Posterior vena cava (tissue), 2 donors: ENCODE data around the gene TNFSF9. TPM values are rescaled to one million over a fixed set of nuclear protein-coding genes. Genes with fewer than 3 reads are reported as not detected.
A peak's percentile ranks its signal among the peaks of the same experiment; 100 is the strongest.
"Not testable (repeated sequence)": the region's sequence is repeated elsewhere in the genome, so short reads cannot be mapped to it uniquely, and the experiment has no call there.

Experiments
- DNase-seq: peaks from one replicate; pipeline ENCODE4 v3.0.0-alpha.2; 2020; ENCODE audit warnings: low spot score
- intact Hi-C, 2 donors: fragments of 100-400 bp; cut with DNase I; formaldehyde crosslinking; loops; one replicate each; pipeline versions ENCODE4 v1.14.1 to v1.14.2; 2022 to 2023
- total RNA-seq, 2 donors: library from RNA; stranded (reverse); fragmentation: NEBNext Ultra II Directional; extraction: Animal tissue kit (Norgen Biotek cat#: 25700); gene quantifications; one replicate each; pipeline ENCODE4 v1.2.1, GENCODE V29; 2021
- donor health status: DM: yes; HTN: yes; CAD: no.
- donor health status: DM: yes; HTN: yes; CAD: no.

TNFSF9 gene
- total RNA-seq, 2 donors from 2014 or later, result 0.42 to 0.67 TPM

- DNase-seq, intact Hi-C loops: not testable (repeated sequence)
Measured at GRCh38 chr19:6562437-6562836, 31.6 kb downstream of the TNFSF9 start.

- intact Hi-C loops, result no loop called here
- DNase-seq, result no peak
Measured at GRCh38 chr19:6564393-6564792, 33.6 kb downstream of the TNFSF9 start.

DNA sequence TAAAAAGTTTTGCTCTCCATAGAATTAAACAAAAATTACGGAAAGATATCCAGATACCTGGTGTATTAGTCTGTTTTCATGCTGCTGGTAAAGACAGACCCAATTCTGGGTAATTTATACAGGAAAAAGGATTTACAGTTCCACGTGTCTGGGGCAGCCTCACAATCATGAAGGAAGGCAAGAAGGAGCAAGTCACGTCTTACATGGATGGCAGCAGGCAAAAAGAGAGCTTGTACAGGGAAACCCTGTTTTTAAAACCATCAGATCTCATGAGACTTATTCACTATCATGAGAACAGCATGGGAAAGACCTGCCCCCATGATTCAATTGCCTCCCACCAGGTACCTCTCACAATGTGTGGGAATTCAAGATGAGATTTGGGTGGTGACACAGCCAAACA, 35.9 kb downstream of the TNFSF9 start:
- DNase-seq, intact Hi-C loops: not testable (repeated sequence)

DNA sequence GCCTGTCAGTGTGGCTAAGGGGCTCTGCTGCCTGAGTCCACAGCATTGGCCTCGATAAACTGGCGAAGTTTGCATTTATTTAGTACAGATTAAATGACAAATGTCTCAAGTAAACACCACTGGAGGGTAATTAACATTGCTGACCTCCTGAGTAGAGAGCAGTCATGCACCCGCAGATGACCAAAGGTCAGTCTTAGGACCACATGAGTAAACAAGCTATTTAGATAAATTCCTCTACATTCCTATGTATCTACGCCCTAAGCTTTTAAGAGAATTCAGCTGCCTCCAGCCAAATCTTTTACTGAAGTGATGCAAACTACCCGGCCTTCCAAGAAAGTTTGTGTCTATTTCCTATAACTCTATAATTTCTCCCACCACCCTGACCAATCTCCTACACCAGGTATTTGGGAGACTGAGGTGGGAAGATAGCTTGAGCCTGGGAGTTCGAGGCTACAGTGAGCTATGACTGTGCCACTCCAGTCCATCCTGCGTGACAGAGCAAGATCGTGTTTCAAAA, 37.2 kb downstream of the TNFSF9 start:
- no peak for DNase-seq
- intact Hi-C loops, result no loop called here

DNA sequence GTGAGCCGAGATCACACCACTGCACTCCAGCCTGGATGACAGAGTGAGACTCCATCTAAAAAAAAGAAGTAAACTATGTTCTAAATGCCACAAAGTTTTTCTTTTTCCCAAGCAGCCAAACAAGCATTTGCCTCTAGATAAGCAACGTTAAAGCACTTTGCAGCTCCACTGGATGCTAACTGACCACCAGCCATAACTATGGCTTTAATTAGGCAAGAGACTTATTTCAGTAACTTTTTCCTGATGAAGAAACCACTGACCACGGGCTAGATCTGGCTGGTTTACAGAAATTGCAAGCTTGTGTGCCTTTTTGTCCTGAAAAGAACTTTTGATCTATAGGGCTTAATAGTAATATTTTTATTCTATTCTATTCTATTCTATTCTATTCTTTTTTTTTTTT, 38.0 kb downstream of the TNFSF9 start:
- intact Hi-C loops, result no loop called here

DNA sequence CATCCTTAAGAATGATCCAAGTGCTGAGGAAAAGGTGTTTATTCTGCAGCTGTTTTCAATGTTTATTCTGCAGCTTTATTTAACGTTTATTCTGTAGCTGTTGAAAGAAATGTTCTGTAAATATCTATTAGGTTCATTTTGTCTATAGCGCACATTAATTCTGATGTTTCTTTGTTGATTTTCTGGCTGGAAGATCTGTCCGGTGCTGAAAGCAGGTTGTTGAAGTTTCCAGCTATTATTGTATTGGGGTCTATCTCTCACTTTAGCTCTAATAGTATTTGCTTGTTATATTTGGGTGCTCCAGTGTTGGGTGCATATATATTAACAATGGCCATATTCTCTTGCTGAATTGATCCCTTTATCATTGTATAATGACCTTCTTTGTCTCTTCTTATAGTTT, 39.9 kb downstream of the TNFSF9 start:
- DNase-seq, result no peak
- intact Hi-C loops, result no loop called here

More for the DNA sequence above, 38.0 kb downstream of the TNFSF9 start:
- no peak for DNase-seq

DNA sequence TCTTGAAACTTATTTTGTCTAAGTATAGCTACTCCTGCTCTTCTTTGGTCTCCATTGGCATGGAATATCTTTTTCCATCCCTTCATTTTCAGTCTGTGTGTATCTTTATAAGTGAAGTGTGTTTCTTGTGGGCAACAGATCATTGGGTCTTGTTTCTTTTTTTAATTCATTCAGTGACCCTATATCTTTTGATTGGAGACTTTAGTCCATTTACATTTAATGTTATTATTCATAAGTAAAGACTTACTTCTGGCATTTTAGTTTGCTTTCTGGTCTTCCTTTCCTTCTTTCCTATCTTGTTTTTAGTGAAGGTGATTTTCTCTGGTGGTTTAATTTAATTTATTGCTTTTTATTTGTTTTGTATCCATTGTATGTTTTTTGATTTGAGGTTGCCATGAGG, 40.3 kb downstream of the TNFSF9 start:
- intact Hi-C loops, result no loop called here
- DNase-seq, result no peak

DNA sequence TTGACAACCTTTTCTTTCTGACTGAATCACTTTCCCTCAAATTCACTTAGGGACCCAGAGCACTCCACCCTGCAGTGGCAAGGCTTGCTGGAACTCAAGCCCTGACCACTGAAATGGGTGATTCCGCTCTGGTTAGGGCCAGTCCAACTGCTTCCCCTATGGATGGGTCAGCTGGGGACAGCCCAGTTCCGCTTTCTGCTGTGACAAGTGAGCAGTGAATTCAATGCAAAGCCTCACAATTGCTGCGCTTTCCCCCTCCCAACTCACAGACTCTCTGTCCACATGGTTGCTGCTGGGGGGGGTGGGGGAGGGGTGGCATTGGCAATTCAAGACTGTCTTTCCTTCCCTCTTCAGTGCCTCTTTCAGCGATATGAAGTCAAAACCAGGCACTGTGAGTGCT, 41.4 kb downstream of the TNFSF9 start:
- DNase-seq, result peak; percentile 89
- intact Hi-C loops, result no loop called here

DNA sequence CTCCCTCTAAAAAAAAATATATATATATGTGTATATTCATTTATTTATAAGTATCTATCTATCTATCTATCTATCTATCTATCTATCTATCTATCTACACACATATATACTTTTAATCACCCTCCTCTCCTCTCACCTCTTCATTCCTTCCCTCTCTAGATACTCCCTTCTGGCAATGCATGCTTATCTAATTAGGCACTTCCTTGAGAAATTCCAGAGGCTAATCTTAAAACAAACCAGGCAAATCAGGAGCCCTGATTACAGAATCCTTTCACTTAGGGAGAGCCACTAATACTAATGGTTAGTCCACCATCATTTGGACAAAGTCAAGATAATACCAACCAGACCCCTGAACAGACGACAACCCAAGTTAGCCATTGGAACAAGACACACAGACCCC, 42.5 kb downstream of the TNFSF9 start:
- intact Hi-C loops, result no loop called here
- DNase-seq, result no peak

GRCh38 chr19:6576869-6577475, 46.1 kb downstream of the TNFSF9 start:
- DNase-seq, result no peak
- intact Hi-C loops, result no loop called here

DNA sequence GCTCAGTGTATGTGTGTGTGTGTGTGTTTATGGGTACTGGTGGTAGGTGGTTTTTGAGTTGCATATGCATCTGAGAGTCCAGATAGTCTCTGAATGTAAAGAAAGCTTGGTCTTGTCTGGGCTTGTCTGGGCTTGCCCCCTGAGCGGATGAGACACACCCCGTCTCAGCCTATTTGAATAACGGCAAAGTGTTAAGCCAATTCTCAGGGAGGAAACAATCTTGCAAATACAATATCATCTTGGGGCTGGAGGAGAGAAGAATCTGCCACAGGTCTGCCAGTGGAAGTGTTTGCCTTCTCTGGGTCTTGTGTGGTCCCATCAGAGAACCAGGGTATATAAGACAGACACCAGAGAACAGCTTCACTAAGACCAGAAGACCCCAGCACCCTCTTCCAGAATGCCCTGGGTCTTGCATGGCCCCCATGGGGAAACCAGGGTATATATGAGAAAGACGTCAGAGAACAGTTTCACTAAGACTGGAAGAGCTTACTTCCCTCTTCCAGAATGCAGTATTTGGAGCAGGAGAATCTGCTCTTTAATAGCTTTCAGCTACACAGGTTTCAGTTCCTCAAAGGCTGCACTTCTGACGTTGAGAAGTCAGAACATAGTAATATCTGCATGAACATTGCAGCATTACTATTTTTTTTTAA, 46.8 kb downstream of the TNFSF9 start:
- no peak for DNase-seq
- intact Hi-C loops, result no loop called here

GRCh38 chr19:6579450-6580178, 48.8 kb downstream of the TNFSF9 start:
- intact Hi-C loops, result no loop called here
- no peak for DNase-seq

- intact Hi-C loops, result no loop called here
Measured at GRCh38 chr19:6580313-6580712, 49.5 kb downstream of the TNFSF9 start.

GRCh38 chr19:6582515-6583484, 52.0 kb downstream of the TNFSF9 start:
- intact Hi-C loops, DNase-seq: not testable (repeated sequence)

More at GRCh38 chr19:6580313-6580712, 49.5 kb downstream of the TNFSF9 start:
- no peak for DNase-seq

Other genes starting within 250 kb of the TNFSF9 start
- gene ACER1, start 197.4 kb upstream of the TNFSF9 start, total RNA-seq, result not detected
- 10 to 100 TPM; 55.1 to 56.4 TPM for gene CLPP, start 169.5 kb upstream of the TNFSF9 start, total RNA-seq
- 10 to 100 TPM; 37.1 to 41.2 TPM for gene ALKBH7, start 158.2 kb upstream of the TNFSF9 start, total RNA-seq
- under 1 TPM; 0.65 to 0.71 TPM for gene PSPN, start 155.1 kb upstream of the TNFSF9 start, total RNA-seq
- 10 to 100 TPM; 32.5 to 35.4 TPM for gene GTF2F1, start 137.9 kb upstream of the TNFSF9 start, total RNA-seq
- gene KHSRP, start 106.2 kb upstream of the TNFSF9 start, total RNA-seq, result 100 to 1,000 TPM; 134 to 147 TPM
- gene SLC25A41, start 97.3 kb upstream of the TNFSF9 start, total RNA-seq, result under 1 TPM in 1 of 2 donors, not detected in 1; 0.24 TPM
- 10 to 100 TPM; 51.5 to 62.1 TPM for gene SLC25A23, start 71.2 kb upstream of the TNFSF9 start, total RNA-seq
- gene CRB3, start 66.8 kb upstream of the TNFSF9 start, total RNA-seq, result not detected
- gene DENND1C, start 49.2 kb upstream of the TNFSF9 start, total RNA-seq, result 1 to 10 TPM; 2.1 to 3.9 TPM
- under 1 TPM; 0.42 to 0.48 TPM for gene TUBB4A, start 28.7 kb upstream of the TNFSF9 start, total RNA-seq
- under 1 TPM in 1 of 2 donors, not detected in 1; 0.46 TPM for gene CD70, start 60.1 kb downstream of the TNFSF9 start, total RNA-seq
- 1 to 10 TPM; 1.4 to 1.6 TPM for gene TNFSF14, start 139.1 kb downstream of the TNFSF9 start, total RNA-seq
- 1,000 to 10,000 TPM in 1 of 2 donors, 100 to 1,000 TPM in 1; 929 to 2,763 TPM for gene C3, start 189.6 kb downstream of the TNFSF9 start, total RNA-seq
- gene GPR108, start 206.6 kb downstream of the TNFSF9 start, total RNA-seq, result 10 to 100 TPM; 39.3 to 43.4 TPM
- 10 to 100 TPM; 83.2 to 92.6 TPM for gene TRIP10, start 208.7 kb downstream of the TNFSF9 start, total RNA-seq
- under 1 TPM; 0.37 to 0.52 TPM for gene SH2D3A, start 236.4 kb downstream of the TNFSF9 start, total RNA-seq
- gene VAV1, start 241.7 kb downstream of the TNFSF9 start, total RNA-seq, result 1 to 10 TPM; 6.4 to 7.8 TPM